Measurements from ENCODE around the gene IL4I1.

- TF ChIP-seq CTCF (IDR thresholded peaks at IDR 0.05) (peak in 2 of 6 experiments; percentile 23 to 32), POLR2A (IDR thresholded peaks at IDR 0.05) (peak in 2 of 4 donors; percentile 57 to 65)
Observed at GRCh38 chr19:49929611-49930482, 33.2 kb upstream of the IL4I1 start.

All from esophagus squamous epithelium (tissue), 4 donors.